Natural killer cell (primary cell): ENCODE results near the gene RIMS3. TPM values are rescaled to one million over a fixed set of nuclear protein-coding genes. Genes with fewer than 3 reads are reported as not detected.
A peak's percentile ranks its signal among the peaks of the same experiment; 100 is the strongest.

Source experiments
- ATAC-seq, 3 donors: fragments of 150-1000 bp in 2 of 3; fragments of 200-7000 bp in 1 of 3; cut with Tn5 transposase; 1 replicate in 1 of 3; 2 replicates in 2 of 3; pipeline ENCODE4 v1.10.0; 2021; ENCODE audit warnings: mild to moderate bottlenecking in 2 of 3, moderate library complexity in 2 of 3
- DNase-seq, 2 donors: peaks; one replicate each; pipeline versions ENCODE4 v3.0.0 to v3.0.0-alpha.2; 2013 to 2021; ENCODE audit warnings: mixed read lengths in 1 of 2
- H3K27ac ChIP-seq: one replicate; pipeline ENCODE4 v1.5.1; 2013; ENCODE audit warnings: mild to moderate bottlenecking, low read length
- H3K27me3 ChIP-seq: one replicate; pipeline ENCODE4 v1.6.1; 2013; ENCODE audit warnings: low read length; ENCODE audit not compliant: control insufficient read depth, insufficient read depth
- H3K36me3 ChIP-seq: one replicate; pipeline ENCODE4 v1.6.1; 2013; ENCODE audit warnings: low read length; ENCODE audit not compliant: control insufficient read depth, insufficient read depth
- H3K4me1 ChIP-seq: one replicate; pipeline ENCODE4 v1.6.1; 2013; ENCODE audit warnings: low read length; ENCODE audit not compliant: control insufficient read depth, insufficient read depth
- H3K4me3 ChIP-seq: one replicate; pipeline ENCODE4 v1.5.1; 2013; ENCODE audit warnings: low read length
- H3K9me3 ChIP-seq: one replicate; pipeline ENCODE4 v1.6.1; 2013; ENCODE audit warnings: low read length; ENCODE audit not compliant: control insufficient read depth, insufficient read depth
- H3K27ac Mint-ChIP-seq, 2 donors: one replicate each; pipeline ENCODE4 v1.8.0; 2022; ENCODE audit warnings: mild to moderate bottlenecking in 2 of 2, mixed read lengths in 2 of 2, moderate library complexity in 1 of 2
- H3K27me3 Mint-ChIP-seq, 2 donors: one replicate each; pipeline ENCODE4 v1.8.0; 2022; ENCODE audit warnings: low read depth in 2 of 2, mixed read lengths in 2 of 2
- H3K36me3 Mint-ChIP-seq: one replicate; pipeline ENCODE4 v1.8.0; 2022; ENCODE audit warnings: mixed read lengths
- H3K4me1 Mint-ChIP-seq, 2 donors: one replicate each; pipeline ENCODE4 v1.8.0; 2022; ENCODE audit warnings: mixed read lengths in 2 of 2
- H3K4me3 Mint-ChIP-seq: one replicate; pipeline ENCODE4 v1.8.0; 2022; ENCODE audit warnings: mild to moderate bottlenecking, moderate library complexity, mixed read lengths
- H3K9me3 Mint-ChIP-seq, 2 donors: one replicate each; pipeline ENCODE4 v1.8.0; 2022; ENCODE audit warnings: mixed read lengths in 2 of 2
- CTCF ChIP-seq: fragments of 200-600 bp; IDR thresholded peaks from one replicate; pipeline ENCODE4 v1.8.0; 2022; ENCODE audit warnings: antibody characterized with exemption
- WGBS: methylation state at CpG from one replicate; pipeline ENCODE4 v1.1.7; 2013; ENCODE audit warnings: missing lambda C conversion rate; ENCODE audit not compliant: insufficient coverage; 5-methylcytosine and 5-hydroxymethylcytosine counted together
- intact Hi-C: fragments of 100-400 bp; cut with micrococcal nuclease; formaldehyde crosslinking; loops from one replicate; pipeline ENCODE4 v1.14.2; 2022
- total RNA-seq, 4 donors: library from RNA; stranded (reverse); fragments of 120-200 nt in 1 of 4; gene quantifications; one replicate each; pipeline versions ENCODE4 v1.2.3 to v1.2.4, GENCODE V29; 2013 to 2022

Gene RIMS3
- total RNA-seq, 3 donors from 2014 or later (not counting 1 experiment from before 2014, with no cell fraction given): 0.56 to 2.1 (median 1.1) TPM

GRCh38 chr1:40592107-40592803, 73.2 kb downstream of the RIMS3 start:
- peaks cover 7% of the 10 kb centered on the region in 2 donors for H3K27me3 Mint-ChIP-seq
- ATAC-seq (peak in 2 of 3 donors; percentile 44 to 53), DNase-seq (peak in 1 of 2 donors; percentile 48)
- H3K27ac Mint-ChIP-seq: no peak overlapping the region
- no peak for TF ChIP-seq CTCF
- no peak overlapping the region for H3K4me3 Mint-ChIP-seq
- no peaks in the 10 kb centered on the region for H3K4me1 ChIP-seq
- H3K9me3 ChIP-seq: no peaks in the 10 kb centered on the region
- H3K4me1 Mint-ChIP-seq: peaks cover 15 to 16% of the 10 kb centered on the region in 2 donors
- intact Hi-C loops: no loop called here
- H3K9me3 Mint-ChIP-seq: no peaks in the 10 kb centered on the region
- H3K36me3 Mint-ChIP-seq: no peaks in the 10 kb centered on the region
- 38% methylated on average over 4 of the region's 6 CpGs for WGBS
- H3K27me3 ChIP-seq: no peaks in the 10 kb centered on the region
- H3K27ac ChIP-seq: no peak overlapping the region
- H3K36me3 ChIP-seq: no peaks in the 10 kb centered on the region
- no peak overlapping the region for H3K4me3 ChIP-seq

- H3K4me3 ChIP-seq: no peak overlapping the region
- H3K9me3 ChIP-seq: no peaks in the 10 kb centered on the region
- WGBS: 83% methylated on average over 2 of the region's 2 CpGs
- DNase-seq: no peak
- H3K27ac ChIP-seq: no peak overlapping the region
- no peak for ATAC-seq
- no peaks in the 10 kb centered on the region for H3K27me3 ChIP-seq
- Mint-ChIP-seq H3K36me3 (no peaks in the 10 kb centered on the region), H3K4me1 (peaks cover 10 to 12% of the 10 kb centered on the region in 2 donors), H3K4me3 (no peak overlapping the region), H3K27me3 (peaks cover 7% of the 10 kb centered on the region in 2 donors), H3K9me3 (no peaks in the 10 kb centered on the region), H3K27ac (no peak overlapping the region)
- intact Hi-C loops: no loop called here
- no peaks in the 10 kb centered on the region for H3K36me3 ChIP-seq
- TF ChIP-seq CTCF: no peak
- H3K4me1 ChIP-seq: no peaks in the 10 kb centered on the region
These were observed 76.9 kb downstream of the RIMS3 start for GRCh38 chr1:40588586-40588985.

GRCh38 chr1:40583980-40584379, 81.5 kb downstream of the RIMS3 start:
- H3K27me3 ChIP-seq: no peaks in the 10 kb centered on the region
- H3K4me3 ChIP-seq: no peak overlapping the region
- Mint-ChIP-seq H3K9me3 (no peaks in the 10 kb centered on the region), H3K4me3 (no peak overlapping the region), H3K27me3 (peaks cover 12 to 17% of the 10 kb centered on the region in 2 donors), H3K36me3 (no peaks in the 10 kb centered on the region), H3K4me1 (no peaks in the 10 kb centered on the region), H3K27ac (no peak overlapping the region)
- H3K27ac ChIP-seq: no peak overlapping the region
- no peak for DNase-seq
- 75% methylated on average over 4 of the region's 6 CpGs for WGBS
- no peaks in the 10 kb centered on the region for H3K36me3 ChIP-seq
- ATAC-seq: no peak
- no peak for TF ChIP-seq CTCF
- intact Hi-C loops: no loop called here
- H3K4me1 ChIP-seq: no peaks in the 10 kb centered on the region
- no peaks in the 10 kb centered on the region for H3K9me3 ChIP-seq

- DNase-seq (no peak), ATAC-seq (no peak)
- Histone ChIP-seq H3K27me3 (no peaks in the 10 kb centered on the region), H3K9me3 (no peaks in the 10 kb centered on the region), H3K4me3 (no peak overlapping the region), H3K36me3 (no peaks in the 10 kb centered on the region), H3K4me1 (no peaks in the 10 kb centered on the region), H3K27ac (no peak overlapping the region)
- intact Hi-C loops: no loop called here
- H3K9me3 Mint-ChIP-seq: no peaks in the 10 kb centered on the region
- TF ChIP-seq CTCF: no peak
- no peak overlapping the region for H3K4me3 Mint-ChIP-seq
- H3K36me3 Mint-ChIP-seq: no peaks in the 10 kb centered on the region
- no peak overlapping the region for H3K27ac Mint-ChIP-seq
- WGBS: 87% methylated on average over 1 of the region's 2 CpGs
- peaks cover 9 to 18% of the 10 kb centered on the region in 2 donors for H3K27me3 Mint-ChIP-seq
- H3K4me1 Mint-ChIP-seq: no peaks in the 10 kb centered on the region
These were observed 83.4 kb downstream of the RIMS3 start for GRCh38 chr1:40582116-40582515.
